ENCODE measurements around the gene ZSWIM7. TPM values are rescaled to one million over a fixed set of nuclear protein-coding genes. Genes with fewer than 3 reads are reported as not detected.

Gene ZSWIM7
- total and polyA plus RNA-seq, 2 experiments from 2014 or later = 16.3 to 50.4 TPM

DNA sequence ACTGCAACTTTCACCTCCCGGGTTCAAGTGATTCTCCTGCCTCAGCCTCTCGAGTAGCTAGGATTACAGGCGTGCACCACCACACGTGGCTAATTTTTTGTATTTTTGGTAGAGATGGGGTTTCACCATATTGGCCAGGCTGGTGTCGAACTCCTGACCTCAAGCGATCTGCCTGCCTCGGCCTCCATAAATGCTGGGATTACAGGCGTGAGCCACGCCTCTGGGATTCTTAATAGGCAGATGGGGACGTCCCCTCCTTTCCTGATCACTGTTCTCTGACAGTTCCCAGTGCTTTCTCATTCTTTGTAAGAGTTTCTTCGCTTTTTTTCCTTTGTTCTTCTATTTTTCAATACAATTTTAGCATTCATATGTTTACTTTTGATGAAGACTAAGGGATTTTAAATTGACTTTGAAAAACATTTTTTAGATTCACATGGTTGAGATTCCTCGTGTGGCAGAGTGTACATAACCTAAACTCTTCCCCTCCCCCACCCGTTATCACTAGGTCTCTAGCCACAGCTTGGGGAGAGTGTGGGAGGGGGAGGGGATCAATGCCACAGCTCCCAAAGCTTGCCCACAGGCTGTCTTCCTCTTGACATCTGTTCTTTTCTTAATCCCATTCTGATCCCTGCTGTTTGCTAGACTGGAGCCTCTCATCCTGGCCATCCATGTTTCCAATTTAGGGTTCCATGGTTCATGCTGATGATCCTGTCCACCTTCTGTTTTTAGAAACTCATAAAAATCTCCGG lies 43.5 kb downstream of the ZSWIM7 start:
- Mint-ChIP-seq H3K27ac (no peak overlapping the region), H3K4me1 (peaks cover 34% of the 10 kb centered on the region), H3K9me3 (no peaks in the 10 kb centered on the region), H3K27me3 (ENCODE audit: insufficient read depth, low read depth, poor library complexity) (peaks cover 11% of the 10 kb centered on the region), H3K4me3 (no peak overlapping the region; the same call in 2 of the 3 replicates), H3K36me3 (ENCODE audit: low read depth) (no peaks in the 10 kb centered on the region; the same call in 1 of the 3 replicates)
- Histone ChIP-seq H2AFZ (no peak overlapping the region), H3K4me2 (no peak overlapping the region), H3K4me1 (ENCODE audit: insufficient read depth) (peaks cover 7% of the 10 kb centered on the region; the same call in 1 of the 2 replicates), H3K79me2 (replicated peaks; ENCODE audit: insufficient read depth) (no peaks in the 10 kb centered on the region), H4K20me1 (replicated peaks; ENCODE audit: insufficient read depth) (no peaks in the 10 kb centered on the region), H3K36me3 (ENCODE audit: insufficient read depth) (no peaks in the 10 kb centered on the region), H3K4me3 (no peak overlapping the region), H3K27ac (ENCODE audit: low read depth) (no peak overlapping the region), H3K9me2 (ENCODE audit: insufficient read depth) (no peaks in the 10 kb centered on the region), H3F3A (replicated peaks; ENCODE audit: low read depth) (no peaks in the 10 kb centered on the region), H3K27me3 (ENCODE audit: insufficient read depth) (no peaks in the 10 kb centered on the region)
- TF ChIP-seq, protein P1, sequence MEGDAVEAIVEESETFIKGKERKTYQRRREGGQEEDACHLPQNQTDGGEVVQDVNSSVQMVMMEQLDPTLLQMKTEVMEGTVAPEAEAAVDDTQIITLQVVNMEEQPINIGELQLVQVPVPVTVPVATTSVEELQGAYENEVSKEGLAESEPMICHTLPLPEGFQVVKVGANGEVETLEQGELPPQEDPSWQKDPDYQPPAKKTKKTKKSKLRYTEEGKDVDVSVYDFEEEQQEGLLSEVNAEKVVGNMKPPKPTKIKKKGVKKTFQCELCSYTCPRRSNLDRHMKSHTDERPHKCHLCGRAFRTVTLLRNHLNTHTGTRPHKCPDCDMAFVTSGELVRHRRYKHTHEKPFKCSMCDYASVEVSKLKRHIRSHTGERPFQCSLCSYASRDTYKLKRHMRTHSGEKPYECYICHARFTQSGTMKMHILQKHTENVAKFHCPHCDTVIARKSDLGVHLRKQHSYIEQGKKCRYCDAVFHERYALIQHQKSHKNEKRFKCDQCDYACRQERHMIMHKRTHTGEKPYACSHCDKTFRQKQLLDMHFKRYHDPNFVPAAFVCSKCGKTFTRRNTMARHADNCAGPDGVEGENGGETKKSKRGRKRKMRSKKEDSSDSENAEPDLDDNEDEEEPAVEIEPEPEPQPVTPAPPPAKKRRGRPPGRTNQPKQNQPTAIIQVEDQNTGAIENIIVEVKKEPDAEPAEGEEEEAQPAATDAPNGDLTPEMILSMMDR (conservative IDR thresholded peaks at IDR 0.05; ENCODE audit: low read depth in 2 of 2) = no peak
- TF ChIP-seq, protein P2, sequence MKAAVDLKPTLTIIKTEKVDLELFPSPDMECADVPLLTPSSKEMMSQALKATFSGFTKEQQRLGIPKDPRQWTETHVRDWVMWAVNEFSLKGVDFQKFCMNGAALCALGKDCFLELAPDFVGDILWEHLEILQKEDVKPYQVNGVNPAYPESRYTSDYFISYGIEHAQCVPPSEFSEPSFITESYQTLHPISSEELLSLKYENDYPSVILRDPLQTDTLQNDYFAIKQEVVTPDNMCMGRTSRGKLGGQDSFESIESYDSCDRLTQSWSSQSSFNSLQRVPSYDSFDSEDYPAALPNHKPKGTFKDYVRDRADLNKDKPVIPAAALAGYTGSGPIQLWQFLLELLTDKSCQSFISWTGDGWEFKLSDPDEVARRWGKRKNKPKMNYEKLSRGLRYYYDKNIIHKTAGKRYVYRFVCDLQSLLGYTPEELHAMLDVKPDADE (IDR thresholded peaks at IDR 0.05) = no peak
- no peak for TF ChIP-seq EZH2 (IDR thresholded peaks at IDR 0.05; ENCODE audit: low read depth, unreplicated experiment)
- TF ChIP-seq, protein P3, sequence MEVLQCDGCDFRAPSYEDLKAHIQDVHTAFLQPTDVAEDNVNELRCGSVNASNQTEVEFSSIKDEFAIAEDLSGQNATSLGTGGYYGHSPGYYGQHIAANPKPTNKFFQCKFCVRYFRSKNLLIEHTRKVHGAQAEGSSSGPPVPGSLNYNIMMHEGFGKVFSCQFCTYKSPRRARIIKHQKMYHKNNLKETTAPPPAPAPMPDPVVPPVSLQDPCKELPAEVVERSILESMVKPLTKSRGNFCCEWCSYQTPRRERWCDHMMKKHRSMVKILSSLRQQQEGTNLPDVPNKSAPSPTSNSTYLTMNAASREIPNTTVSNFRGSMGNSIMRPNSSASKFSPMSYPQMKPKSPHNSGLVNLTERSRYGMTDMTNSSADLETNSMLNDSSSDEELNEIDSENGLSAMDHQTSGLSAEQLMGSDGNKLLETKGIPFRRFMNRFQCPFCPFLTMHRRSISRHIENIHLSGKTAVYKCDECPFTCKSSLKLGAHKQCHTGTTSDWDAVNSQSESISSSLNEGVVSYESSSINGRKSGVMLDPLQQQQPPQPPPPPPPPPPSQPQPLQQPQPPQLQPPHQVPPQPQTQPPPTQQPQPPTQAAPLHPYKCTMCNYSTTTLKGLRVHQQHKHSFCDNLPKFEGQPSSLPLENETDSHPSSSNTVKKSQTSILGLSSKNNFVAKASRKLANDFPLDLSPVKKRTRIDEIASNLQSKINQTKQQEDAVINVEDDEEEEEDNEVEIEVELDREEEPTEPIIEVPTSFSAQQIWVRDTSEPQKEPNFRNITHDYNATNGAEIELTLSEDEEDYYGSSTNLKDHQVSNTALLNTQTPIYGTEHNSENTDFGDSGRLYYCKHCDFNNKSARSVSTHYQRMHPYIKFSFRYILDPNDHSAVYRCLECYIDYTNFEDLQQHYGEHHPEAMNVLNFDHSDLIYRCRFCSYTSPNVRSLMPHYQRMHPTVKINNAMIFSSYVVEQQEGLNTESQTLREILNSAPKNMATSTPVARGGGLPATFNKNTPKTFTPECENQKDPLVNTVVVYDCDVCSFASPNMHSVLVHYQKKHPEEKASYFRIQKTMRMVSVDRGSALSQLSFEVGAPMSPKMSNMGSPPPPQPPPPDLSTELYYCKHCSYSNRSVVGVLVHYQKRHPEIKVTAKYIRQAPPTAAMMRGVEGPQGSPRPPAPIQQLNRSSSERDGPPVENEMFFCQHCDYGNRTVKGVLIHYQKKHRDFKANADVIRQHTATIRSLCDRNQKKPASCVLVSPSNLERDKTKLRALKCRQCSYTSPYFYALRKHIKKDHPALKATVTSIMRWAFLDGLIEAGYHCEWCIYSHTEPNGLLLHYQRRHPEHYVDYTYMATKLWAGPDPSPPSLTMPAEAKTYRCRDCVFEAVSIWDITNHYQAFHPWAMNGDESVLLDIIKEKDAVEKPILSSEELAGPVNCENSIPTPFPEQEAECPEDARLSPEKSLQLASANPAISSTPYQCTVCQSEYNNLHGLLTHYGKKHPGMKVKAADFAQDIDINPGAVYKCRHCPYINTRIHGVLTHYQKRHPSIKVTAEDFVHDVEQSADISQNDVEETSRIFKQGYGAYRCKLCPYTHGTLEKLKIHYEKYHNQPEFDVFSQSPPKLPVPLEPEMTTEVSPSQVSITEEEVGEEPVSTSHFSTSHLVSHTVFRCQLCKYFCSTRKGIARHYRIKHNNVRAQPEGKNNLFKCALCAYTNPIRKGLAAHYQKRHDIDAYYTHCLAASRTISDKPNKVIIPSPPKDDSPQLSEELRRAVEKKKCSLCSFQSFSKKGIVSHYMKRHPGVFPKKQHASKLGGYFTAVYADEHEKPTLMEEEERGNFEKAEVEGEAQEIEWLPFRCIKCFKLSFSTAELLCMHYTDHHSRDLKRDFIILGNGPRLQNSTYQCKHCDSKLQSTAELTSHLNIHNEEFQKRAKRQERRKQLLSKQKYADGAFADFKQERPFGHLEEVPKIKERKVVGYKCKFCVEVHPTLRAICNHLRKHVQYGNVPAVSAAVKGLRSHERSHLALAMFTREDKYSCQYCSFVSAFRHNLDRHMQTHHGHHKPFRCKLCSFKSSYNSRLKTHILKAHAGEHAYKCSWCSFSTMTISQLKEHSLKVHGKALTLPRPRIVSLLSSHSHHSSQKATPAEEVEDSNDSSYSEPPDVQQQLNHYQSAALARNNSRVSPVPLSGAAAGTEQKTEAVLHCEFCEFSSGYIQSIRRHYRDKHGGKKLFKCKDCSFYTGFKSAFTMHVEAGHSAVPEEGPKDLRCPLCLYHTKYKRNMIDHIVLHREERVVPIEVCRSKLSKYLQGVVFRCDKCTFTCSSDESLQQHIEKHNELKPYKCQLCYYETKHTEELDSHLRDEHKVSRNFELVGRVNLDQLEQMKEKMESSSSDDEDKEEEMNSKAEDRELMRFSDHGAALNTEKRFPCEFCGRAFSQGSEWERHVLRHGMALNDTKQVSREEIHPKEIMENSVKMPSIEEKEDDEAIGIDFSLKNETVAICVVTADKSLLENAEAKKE (CRISPR knock-in tag; IDR thresholded peaks at IDR 0.05) = no peak
- no peak for TF ChIP-seq JUNB (IDR thresholded peaks at IDR 0.05; ENCODE audit: unreplicated experiment)
- no peak for TF ChIP-seq STAT1 (IDR thresholded peaks at IDR 0.05; ENCODE audit: unreplicated experiment)
- TF ChIP-seq, protein P4, sequence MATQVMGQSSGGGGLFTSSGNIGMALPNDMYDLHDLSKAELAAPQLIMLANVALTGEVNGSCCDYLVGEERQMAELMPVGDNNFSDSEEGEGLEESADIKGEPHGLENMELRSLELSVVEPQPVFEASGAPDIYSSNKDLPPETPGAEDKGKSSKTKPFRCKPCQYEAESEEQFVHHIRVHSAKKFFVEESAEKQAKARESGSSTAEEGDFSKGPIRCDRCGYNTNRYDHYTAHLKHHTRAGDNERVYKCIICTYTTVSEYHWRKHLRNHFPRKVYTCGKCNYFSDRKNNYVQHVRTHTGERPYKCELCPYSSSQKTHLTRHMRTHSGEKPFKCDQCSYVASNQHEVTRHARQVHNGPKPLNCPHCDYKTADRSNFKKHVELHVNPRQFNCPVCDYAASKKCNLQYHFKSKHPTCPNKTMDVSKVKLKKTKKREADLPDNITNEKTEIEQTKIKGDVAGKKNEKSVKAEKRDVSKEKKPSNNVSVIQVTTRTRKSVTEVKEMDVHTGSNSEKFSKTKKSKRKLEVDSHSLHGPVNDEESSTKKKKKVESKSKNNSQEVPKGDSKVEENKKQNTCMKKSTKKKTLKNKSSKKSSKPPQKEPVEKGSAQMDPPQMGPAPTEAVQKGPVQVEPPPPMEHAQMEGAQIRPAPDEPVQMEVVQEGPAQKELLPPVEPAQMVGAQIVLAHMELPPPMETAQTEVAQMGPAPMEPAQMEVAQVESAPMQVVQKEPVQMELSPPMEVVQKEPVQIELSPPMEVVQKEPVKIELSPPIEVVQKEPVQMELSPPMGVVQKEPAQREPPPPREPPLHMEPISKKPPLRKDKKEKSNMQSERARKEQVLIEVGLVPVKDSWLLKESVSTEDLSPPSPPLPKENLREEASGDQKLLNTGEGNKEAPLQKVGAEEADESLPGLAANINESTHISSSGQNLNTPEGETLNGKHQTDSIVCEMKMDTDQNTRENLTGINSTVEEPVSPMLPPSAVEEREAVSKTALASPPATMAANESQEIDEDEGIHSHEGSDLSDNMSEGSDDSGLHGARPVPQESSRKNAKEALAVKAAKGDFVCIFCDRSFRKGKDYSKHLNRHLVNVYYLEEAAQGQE (IDR thresholded peaks at IDR 0.05; ENCODE audit: unreplicated experiment) = no peak
- TF ChIP-seq NANOG (IDR thresholded peaks at IDR 0.05; ENCODE audit: borderline replicate concordance) = no peak
- no peak for TF ChIP-seq CREB1 (CRISPR knock-in tag; IDR thresholded peaks at IDR 0.05; ENCODE audit: low read depth)
- TF ChIP-seq ZNF331 (CRISPR knock-in tag; IDR thresholded peaks at IDR 0.05; ENCODE audit: low read depth) = no peak
- no peak for TF ChIP-seq ZNF114 (CRISPR knock-in tag; IDR thresholded peaks at IDR 0.05)
- TF ChIP-seq EZH2phosphoT487 (IDR thresholded peaks at IDR 0.05; ENCODE audit: unreplicated experiment) = no peak
- TF ChIP-seq POLR2AphosphoS5 (IDR thresholded peaks at IDR 0.05; ENCODE audit: low read depth) = no peak
- DNase-seq (ENCODE audit: low spot score) (peak; percentile 62), ATAC-seq (peak; percentile 40; the same call in 2 of the 3 replicates)
